Suprapubic skin (tissue), 3 donors: Measurements from ENCODE around the gene MFNG.

Experiments
- CTCF ChIP-seq, 2 donors: fragments of 200-600 bp in 1 of 2; fragments of 450-650 bp in 1 of 2; sonication (generic) in 1 of 2; IDR thresholded peaks; one replicate each; pipeline ENCODE4 v1.5.1; 2016 to 2019; ENCODE audit warnings: antibody characterized with exemption in 2 of 2, mild to moderate bottlenecking in 1 of 2, moderate library complexity in 1 of 2
- POLR2A ChIP-seq, 2 donors: fragments of 450-650 bp; IDR thresholded peaks; one replicate each; pipeline ENCODE4 v1.6.1; 2017; ENCODE audit warnings: antibody characterized with exemption in 2 of 2, mild to moderate bottlenecking in 2 of 2, moderate library complexity in 2 of 2

- TF ChIP-seq POLR2A (IDR thresholded peaks at IDR 0.05) (no peak), CTCF (IDR thresholded peaks at IDR 0.05) (no peak)
These were observed 49.0 kb upstream of the MFNG start for GRCh38 chr22:37535159-37535558.
